ENCODE results near the gene CYB561.

CYB561 gene

DNA sequence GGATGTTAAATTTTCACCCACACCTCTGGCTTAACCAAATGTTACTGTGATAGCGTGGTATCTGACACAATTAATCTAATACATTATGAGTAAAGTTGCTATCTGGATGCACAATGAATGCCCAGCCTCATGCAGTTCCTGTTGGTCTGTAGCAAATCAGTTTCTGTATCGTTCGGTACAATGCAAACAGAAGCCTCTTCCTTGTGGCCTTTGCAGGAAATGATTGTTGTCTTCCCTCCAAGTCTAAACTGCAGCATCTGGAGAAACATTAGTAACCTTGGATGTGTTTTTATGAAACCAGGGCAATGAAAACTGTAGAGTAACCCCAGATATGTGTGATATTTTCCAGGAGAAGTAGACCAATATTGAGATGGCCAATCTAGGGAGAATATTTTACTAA is 46.8 kb downstream of the CYB561 start:
- no peak for DNase-seq (ENCODE audit: low read depth)
- H3K4me3 ChIP-seq (ENCODE audit: low read length), result no peak overlapping the region
- TF ChIP-seq, protein P1, sequence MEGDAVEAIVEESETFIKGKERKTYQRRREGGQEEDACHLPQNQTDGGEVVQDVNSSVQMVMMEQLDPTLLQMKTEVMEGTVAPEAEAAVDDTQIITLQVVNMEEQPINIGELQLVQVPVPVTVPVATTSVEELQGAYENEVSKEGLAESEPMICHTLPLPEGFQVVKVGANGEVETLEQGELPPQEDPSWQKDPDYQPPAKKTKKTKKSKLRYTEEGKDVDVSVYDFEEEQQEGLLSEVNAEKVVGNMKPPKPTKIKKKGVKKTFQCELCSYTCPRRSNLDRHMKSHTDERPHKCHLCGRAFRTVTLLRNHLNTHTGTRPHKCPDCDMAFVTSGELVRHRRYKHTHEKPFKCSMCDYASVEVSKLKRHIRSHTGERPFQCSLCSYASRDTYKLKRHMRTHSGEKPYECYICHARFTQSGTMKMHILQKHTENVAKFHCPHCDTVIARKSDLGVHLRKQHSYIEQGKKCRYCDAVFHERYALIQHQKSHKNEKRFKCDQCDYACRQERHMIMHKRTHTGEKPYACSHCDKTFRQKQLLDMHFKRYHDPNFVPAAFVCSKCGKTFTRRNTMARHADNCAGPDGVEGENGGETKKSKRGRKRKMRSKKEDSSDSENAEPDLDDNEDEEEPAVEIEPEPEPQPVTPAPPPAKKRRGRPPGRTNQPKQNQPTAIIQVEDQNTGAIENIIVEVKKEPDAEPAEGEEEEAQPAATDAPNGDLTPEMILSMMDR (IDR thresholded peaks at IDR 0.05; ENCODE audit: insufficient read depth, low read depth, low read length, missing control alignments), result no peak

DNA sequence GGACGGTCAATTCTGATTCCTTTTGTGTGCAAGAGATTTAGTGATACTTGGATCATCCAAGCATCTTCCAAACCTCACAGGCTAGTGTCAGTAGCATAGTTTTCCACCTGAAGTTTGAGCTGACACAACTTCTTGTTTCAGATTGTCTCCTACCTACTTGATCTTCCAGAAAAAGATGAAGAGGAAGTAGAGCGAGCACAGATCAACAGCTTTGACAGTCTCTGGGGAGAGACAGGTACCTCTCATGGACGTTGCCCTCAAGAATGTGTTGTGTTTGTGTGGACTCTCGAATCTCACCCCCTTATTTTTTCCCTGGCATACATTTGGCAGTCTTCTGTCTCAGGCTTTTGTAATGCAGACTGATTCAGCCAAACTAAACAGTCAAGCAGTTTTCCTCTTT is 47.4 kb downstream of the CYB561 start:
- TF ChIP-seq, protein P1 (IDR thresholded peaks at IDR 0.05; ENCODE audit: insufficient read depth, low read depth, low read length, missing control alignments), result no peak
- no peak for DNase-seq (ENCODE audit: low read depth)
- no peak overlapping the region for H3K4me3 ChIP-seq (ENCODE audit: low read length)

DNA sequence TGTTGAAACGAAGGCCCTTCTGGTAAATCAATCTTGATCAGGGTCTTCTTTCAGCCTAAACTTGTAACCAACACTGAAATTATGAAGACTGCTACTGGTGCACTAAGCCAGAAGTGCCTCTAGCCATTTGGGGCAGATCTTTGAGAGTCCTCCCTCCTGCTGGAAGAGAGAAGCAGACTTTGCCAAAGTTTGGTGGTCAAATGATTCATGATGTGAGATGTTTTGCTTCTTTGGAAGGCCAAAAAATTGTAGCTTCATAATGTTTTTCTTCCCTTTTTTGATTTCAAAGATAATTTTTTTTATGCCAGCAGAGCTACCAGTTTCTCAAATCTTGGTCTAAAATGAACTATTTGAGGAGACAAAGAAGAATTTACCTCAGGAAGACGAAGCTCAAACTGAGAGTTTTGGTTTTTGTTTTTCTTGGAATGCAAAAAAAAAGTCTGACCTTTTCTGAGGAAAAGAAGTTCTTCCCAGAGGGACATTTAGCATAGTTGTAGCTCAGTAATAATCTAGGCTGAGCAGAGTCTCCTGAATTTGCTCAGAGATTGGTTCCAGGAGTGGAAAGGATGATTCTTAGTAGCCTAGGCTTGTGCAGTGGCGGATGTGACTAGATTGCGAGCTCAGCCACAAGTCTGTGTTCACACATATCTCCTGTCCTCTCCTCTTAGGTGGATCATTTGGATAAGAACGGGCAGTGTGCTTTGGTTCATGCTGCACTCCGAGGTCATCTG is 50.9 kb downstream of the CYB561 start:
- DNase-seq (ENCODE audit: low read depth), result no peak
- no peak overlapping the region for H3K4me3 ChIP-seq (ENCODE audit: low read length)

DNA sequence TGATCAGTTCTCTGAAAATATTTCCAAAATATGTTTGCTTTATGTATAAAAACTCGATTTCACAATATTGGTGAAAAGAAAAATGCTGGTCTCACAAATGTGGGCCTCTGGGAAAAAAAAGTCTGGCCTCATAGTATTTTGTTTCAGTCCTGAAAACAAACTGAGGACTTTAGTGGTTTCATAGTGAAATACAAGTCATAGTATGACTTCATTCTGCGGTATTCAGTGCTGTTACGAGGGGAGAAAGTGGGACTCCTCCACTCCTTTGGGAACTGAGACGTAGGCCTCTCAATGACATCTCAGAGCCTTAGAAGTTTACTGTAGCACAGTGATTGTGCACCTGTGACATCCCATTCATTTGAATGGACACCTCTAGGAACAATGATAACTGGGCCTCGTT is 56.0 kb downstream of the CYB561 start:
- TF ChIP-seq, protein P1 (IDR thresholded peaks at IDR 0.05; ENCODE audit: insufficient read depth, low read depth, low read length, missing control alignments), result no peak
- no peak overlapping the region for H3K4me3 ChIP-seq (ENCODE audit: low read length)
- no peak for DNase-seq (ENCODE audit: low read depth)

More for the DNA sequence above, 50.9 kb downstream of the CYB561 start:
- TF ChIP-seq, protein P1 (IDR thresholded peaks at IDR 0.05; ENCODE audit: insufficient read depth, low read depth, low read length, missing control alignments), result no peak

DNA sequence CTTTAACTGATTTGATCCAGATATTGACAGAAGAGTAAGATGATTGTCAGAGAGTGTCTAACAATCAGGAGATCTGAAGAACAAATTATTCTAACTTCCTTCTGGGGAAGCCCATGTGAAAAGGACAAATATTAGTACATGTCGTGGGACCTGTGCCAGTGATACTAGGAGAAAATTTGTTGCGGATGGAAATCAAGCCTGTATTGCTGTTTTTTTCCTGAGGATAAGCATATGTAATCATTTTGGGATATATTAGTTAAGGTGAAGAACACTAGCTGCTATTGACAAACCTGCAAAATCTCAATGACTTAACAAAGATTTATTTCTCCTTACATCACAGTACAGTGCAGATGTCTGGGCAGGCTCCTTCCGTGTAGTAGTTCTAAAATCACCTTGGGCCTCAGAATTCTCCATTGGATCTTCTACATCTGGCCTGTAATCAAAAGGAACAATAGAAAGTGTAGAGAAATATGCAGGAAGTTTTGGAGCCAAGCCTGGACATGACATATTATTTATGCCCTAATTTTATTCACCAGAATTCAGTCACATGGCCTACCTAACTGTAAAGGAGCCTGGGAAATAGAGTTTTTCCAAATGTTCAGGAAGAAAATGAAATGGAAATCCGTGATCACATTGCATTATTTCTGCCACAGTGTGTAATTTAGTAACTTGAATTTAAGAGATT is 58.3 kb downstream of the CYB561 start:
- H3K4me3 ChIP-seq (ENCODE audit: low read length), result no peak overlapping the region
- TF ChIP-seq, protein P1 (IDR thresholded peaks at IDR 0.05; ENCODE audit: insufficient read depth, low read depth, low read length, missing control alignments), result no peak
- peak; percentile 56 for DNase-seq (ENCODE audit: low read depth)

DNA sequence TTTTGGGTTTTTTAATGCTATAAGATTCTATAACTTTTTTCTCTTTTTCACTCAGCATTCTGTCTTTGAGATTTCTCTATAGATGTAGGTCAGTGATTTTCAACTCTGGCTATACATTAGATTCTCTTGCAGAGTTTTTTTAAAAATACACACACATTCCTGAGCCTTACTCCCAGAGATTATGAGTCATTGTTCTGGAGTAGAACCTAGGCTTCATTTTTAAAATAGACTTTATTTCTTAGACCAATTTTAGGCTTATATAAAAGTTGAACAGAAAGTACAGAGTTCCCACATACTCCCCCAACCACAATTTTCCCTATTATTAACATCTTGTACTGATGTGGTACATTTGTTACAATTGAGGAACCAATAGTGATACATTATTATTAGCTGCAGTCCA is 63.3 kb downstream of the CYB561 start:
- DNase-seq (ENCODE audit: low read depth), result peak; percentile 24
- TF ChIP-seq, protein P1 (IDR thresholded peaks at IDR 0.05; ENCODE audit: insufficient read depth, low read depth, low read length, missing control alignments), result no peak
- no peak overlapping the region for H3K4me3 ChIP-seq (ENCODE audit: low read length)
